Endothelial cell of umbilical vein (primary cell): ENCODE measurements around the gene CSMD2. TPM values are rescaled to one million over a fixed set of nuclear protein-coding genes. Genes with fewer than 3 reads are reported as not detected.

ENCODE experiments used
- BruUV-seq: library from RNA; stranded (reverse); fragments of 400-500 nt; replicated peaks from 2 replicates; lab custom pipeline; 2021; lab: Mats Ljungman, UMichigan
- CTCF ChIA-PET: fragments of 300-600, 350-600 bp; sonication (Branson Sonifier 250); formaldehyde crosslinking; loops from one replicate; lab custom pipeline; 2021; ENCODE audit warnings: antibody characterized with exemption, inconsistent platforms; lab: Charles Lee
- POLR2A ChIA-PET: fragments of 300-600, 350-600 bp; sonication (Branson Sonifier 250); formaldehyde crosslinking; loops from one replicate; lab custom pipeline; 2021; ENCODE audit warnings: antibody characterized with exemption, inconsistent platforms; lab: Charles Lee
- DNase-seq: peaks from one replicate; pipeline ENCODE4 v3.0.0-alpha.2; 2011; ENCODE audit warnings: low read depth, low spot score
- FAIRE-seq: peaks from 2 replicates; lab custom pipeline; 2011; peaks lifted over from hg19 to GRCh38; lab: Jason Lieb, UNC
- H2AFZ ChIP-seq: 2 replicates; pipeline ENCODE4 v1.6.0; 2012; ENCODE audit warnings: low read depth, low read length, control low read depth, inconsistent platforms
- H3K27ac ChIP-seq: 2 replicates; pipeline ENCODE4 v1.5.1; 2011; ENCODE audit warnings: low read depth, mild to moderate bottlenecking, control low read depth, low read length, moderate library complexity; ENCODE audit not compliant: insufficient read depth
- H3K27me3 ChIP-seq, 2 experiments: 2 replicates each; pipeline versions ENCODE4 v1.6.0 to v1.6.1; 2011; ENCODE audit warnings: low read length in 2 of 2, mixed read lengths in 1 of 2; ENCODE audit not compliant: control insufficient read depth in 2 of 2, insufficient read depth in 2 of 2
- H3K36me3 ChIP-seq, 2 experiments: 2 replicates in 1 of 2; 3 replicates in 1 of 2; pipeline ENCODE4 v1.5.1; 2011; ENCODE audit warnings: low read length in 2 of 2, mild to moderate bottlenecking in 1 of 2, moderate library complexity in 1 of 2; ENCODE audit not compliant: control insufficient read depth in 2 of 2, insufficient read depth in 2 of 2; ENCODE audit errors: extremely low read depth in 1 of 2
- H3K4me1 ChIP-seq: 3 replicates; pipeline ENCODE4 v1.5.1; 2011; ENCODE audit warnings: mild to moderate bottlenecking, low read length; ENCODE audit not compliant: control insufficient read depth, insufficient read depth; ENCODE audit errors: extremely low read depth
- H3K4me2 ChIP-seq: 2 replicates; pipeline ENCODE4 v1.6.1; 2011; ENCODE audit warnings: low read length, control low read depth, mixed read lengths; ENCODE audit not compliant: insufficient read depth
- H3K4me3 ChIP-seq, 3 experiments: fragments of 200-600 bp in 1 of 3; sonication (generic), shearing (Covaris generic) in 1 of 3; replicated peaks in 1 of 3; 2 replicates each; pipeline ENCODE4 v1.5.1; 2011 to 2016; ENCODE audit warnings: control low read depth in 3 of 3, low read length in 3 of 3, mild to moderate bottlenecking in 2 of 3, inconsistent platforms in 1 of 3, low read depth in 1 of 3, moderate library complexity in 1 of 3; ENCODE audit not compliant: insufficient read depth in 1 of 3
- H3K79me2 ChIP-seq: 2 replicates; pipeline ENCODE4 v1.6.0; 2012; ENCODE audit warnings: low read length, inconsistent platforms; ENCODE audit not compliant: control insufficient read depth, insufficient read depth
- H3K9ac ChIP-seq: replicated peaks from 2 replicates; pipeline ENCODE3; 2011; ENCODE audit warnings: low read length, control low read depth; ENCODE audit not compliant: insufficient read depth; ENCODE audit errors: extremely low read depth
- H3K9me1 ChIP-seq: replicated peaks from 3 replicates; pipeline ENCODE4 v1.6.0; 2011; ENCODE audit warnings: mild to moderate bottlenecking, low read length; ENCODE audit not compliant: control insufficient read depth, insufficient read depth; ENCODE audit errors: extremely low read depth
- H3K9me3 ChIP-seq: replicated peaks from 2 replicates; pipeline ENCODE4 v1.5.1; 2012; ENCODE audit warnings: low read length, inconsistent platforms; ENCODE audit not compliant: control insufficient read depth, insufficient read depth
- H4K20me1 ChIP-seq: replicated peaks from 2 replicates; pipeline ENCODE3; 2011; ENCODE audit warnings: mild to moderate bottlenecking, low read length; ENCODE audit not compliant: control insufficient read depth, insufficient read depth; ENCODE audit errors: extremely low read depth
- CTCF ChIP-seq, 2 donors: IDR thresholded peaks; 1 replicate in 1 of 2; 2 replicates in 1 of 2; pipeline ENCODE4 v1.5.1; 2011; ENCODE audit warnings: low read length in 2 of 2, mild to moderate bottlenecking in 2 of 2, moderate library complexity in 2 of 2, control low read depth in 1 of 2, inconsistent platforms in 1 of 2, low read depth in 1 of 2; ENCODE audit not compliant: insufficient read depth in 1 of 2; ENCODE audit errors: extremely low read depth in 1 of 2
- EZH2 ChIP-seq: IDR thresholded peaks from 2 replicates; pipeline ENCODE4 v1.6.1; 2012; ENCODE audit warnings: borderline replicate concordance, low read depth, mild to moderate bottlenecking, moderate library complexity, low read length, inconsistent platforms; ENCODE audit not compliant: severe bottlenecking
- FOS ChIP-seq: IDR thresholded peaks from 2 replicates; pipeline ENCODE4 v1.6.1; 2011; ENCODE audit warnings: mild to moderate bottlenecking, low read length, moderate library complexity, borderline replicate concordance; ENCODE audit not compliant: insufficient read depth
- GATA2 ChIP-seq: IDR thresholded peaks from 2 replicates; pipeline ENCODE4 v1.7.0; 2011; ENCODE audit warnings: low read depth, mild to moderate bottlenecking, moderate library complexity, mixed read lengths, low read length; ENCODE audit not compliant: insufficient read length, insufficient read depth
- JUN ChIP-seq: IDR thresholded peaks from 2 replicates; pipeline ENCODE4 v1.6.1; 2011; ENCODE audit warnings: borderline replicate concordance, low read depth; ENCODE audit not compliant: insufficient read length, insufficient read depth
- MAX ChIP-seq: IDR thresholded peaks from 2 replicates; pipeline ENCODE4 v1.6.1; 2011; ENCODE audit not compliant: insufficient read depth, insufficient read length
- MYC ChIP-seq: IDR thresholded peaks from one replicate; pipeline ENCODE4 v1.6.1; 2011; ENCODE audit warnings: mild to moderate bottlenecking, low read depth, low read length
- POLR2A ChIP-seq: IDR thresholded peaks from 2 replicates; pipeline ENCODE4 v1.6.1; 2012; ENCODE audit warnings: low read depth, mild to moderate bottlenecking, control low read depth, low read length
- POLR2AphosphoS5 ChIP-seq: IDR thresholded peaks from 2 replicates; pipeline ENCODE4 v1.6.1; 2012; ENCODE audit warnings: low read depth, mild to moderate bottlenecking, control low read depth, low read length, moderate library complexity; ENCODE audit not compliant: insufficient read depth
- dilution Hi-C: fragments of 300-500 bp; cut with MboI; formaldehyde crosslinking; loops from one replicate; pipeline ENCODE4 v1.15.0; 2019; ENCODE audit warnings: low sequenced_read_pairs; ENCODE audit not compliant: extremely low pct_ligation_motif_present
- intact Hi-C: fragments of 100-400 bp; cut with micrococcal nuclease; formaldehyde crosslinking; loops from one replicate; pipeline ENCODE4 v1.10.0; 2022
- polyA plus RNA-seq, 4 experiments: library from polyadenylated mRNA; depleted of rRNA in 3 of 4; stranded (reverse) in 3 of 4; unstranded in 1 of 4; fragments of >200 nt; gene quantifications; 2 replicates each; pipeline versions ENCODE4 v1.2.1 to v1.2.3, GENCODE V29; 2011 to 2012; ENCODE audit warnings: missing spikeins in 1 of 4
- total RNA-seq: library from RNA; stranded (reverse); gene quantifications from 2 replicates; pipeline ENCODE4 v1.2.3, GENCODE V29; 2021

Gene CSMD2
- total and polyA plus RNA-seq, 2 donors (not counting 3 experiments of a cell fraction or from before 2014, with no cell fraction given) = under 0.01 TPM; not detected in 1

- POLR2A ChIA-PET = no interaction called here
- CTCF ChIA-PET = no interaction called here
- dilution Hi-C loops = no loop called here
- H3K4me2 ChIP-seq = no peak overlapping the region
- no peak for FAIRE-seq
- no peak for DNase-seq
- intact Hi-C loops = no loop called here
- no peaks in the 10 kb centered on the region for H3K36me3 ChIP-seq
- H2AFZ ChIP-seq = no peak overlapping the region
- H4K20me1 ChIP-seq = no peaks in the 10 kb centered on the region
- H3K27ac ChIP-seq = no peak overlapping the region
- BruUV-seq = no TSS peak
- H3K9me1 ChIP-seq = no peaks in the 10 kb centered on the region
- H3K9me3 ChIP-seq = no peaks in the 10 kb centered on the region
- TF ChIP-seq JUN = no peak
- TF ChIP-seq EZH2 = no peak
- TF ChIP-seq FOS = no peak
- no peak for TF ChIP-seq MAX
- no peak for TF ChIP-seq POLR2AphosphoS5
- TF ChIP-seq CTCF (IDR thresholded peaks at IDR 0.05; ENCODE audit: extremely low read depth in 1 of 2, insufficient read depth in 1 of 2, low read depth in 1 of 2, low read length in 2 of 2) = no peak
- TF ChIP-seq POLR2A = no peak
- TF ChIP-seq GATA2 = no peak
- TF ChIP-seq MYC = no peak
- no peak overlapping the region for H3K9ac ChIP-seq
- H3K4me3 ChIP-seq = no peak overlapping the region
- H3K4me1 ChIP-seq = no peaks in the 10 kb centered on the region
- no peaks in the 10 kb centered on the region for H3K79me2 ChIP-seq
- no peaks in the 10 kb centered on the region for H3K27me3 ChIP-seq
These were observed 549.5 kb downstream of the CSMD2 start for GRCh38 chr1:33615546-33615945.
